HT1080 (cell line): ENCODE data around the gene PTPN13. TPM values are rescaled to one million over a fixed set of nuclear protein-coding genes. Genes with fewer than 3 reads are reported as not detected.
"Not testable (repeated sequence)": the region's sequence is repeated elsewhere in the genome, so short reads cannot be mapped to it uniquely, and the experiment has no call there.

Experiments
- DNase-seq: peaks from one replicate; pipeline ENCODE4 v3.0.0-alpha.2; 2015; ENCODE audit warnings: low read depth
- total RNA-seq: library from RNA; depleted of rRNA; stranded (reverse); fragments of >200 nt; shearing (Covaris generic); gene quantifications from 2 replicates; pipeline ENCODE4 v1.2.3, GENCODE V29; 2014

Gene PTPN13
- total RNA-seq, 1 experiment from 2014 or later = 7.9 TPM

GRCh38 chr4:86704601-86705000 lies 110.5 kb downstream of the PTPN13 start:
- no peak for DNase-seq

- no peak for DNase-seq
Observed at GRCh38 chr4:86706923-86707597, 112.9 kb downstream of the PTPN13 start.

GRCh38 chr4:86717651-86718050 lies 123.5 kb downstream of the PTPN13 start:
- no peak for DNase-seq

- DNase-seq = no peak
Observed at GRCh38 chr4:86718152-86718551, 124.0 kb downstream of the PTPN13 start.

- not testable (repeated sequence) for DNase-seq
Observed at GRCh38 chr4:86719149-86719548, 125.0 kb downstream of the PTPN13 start.

DNA sequence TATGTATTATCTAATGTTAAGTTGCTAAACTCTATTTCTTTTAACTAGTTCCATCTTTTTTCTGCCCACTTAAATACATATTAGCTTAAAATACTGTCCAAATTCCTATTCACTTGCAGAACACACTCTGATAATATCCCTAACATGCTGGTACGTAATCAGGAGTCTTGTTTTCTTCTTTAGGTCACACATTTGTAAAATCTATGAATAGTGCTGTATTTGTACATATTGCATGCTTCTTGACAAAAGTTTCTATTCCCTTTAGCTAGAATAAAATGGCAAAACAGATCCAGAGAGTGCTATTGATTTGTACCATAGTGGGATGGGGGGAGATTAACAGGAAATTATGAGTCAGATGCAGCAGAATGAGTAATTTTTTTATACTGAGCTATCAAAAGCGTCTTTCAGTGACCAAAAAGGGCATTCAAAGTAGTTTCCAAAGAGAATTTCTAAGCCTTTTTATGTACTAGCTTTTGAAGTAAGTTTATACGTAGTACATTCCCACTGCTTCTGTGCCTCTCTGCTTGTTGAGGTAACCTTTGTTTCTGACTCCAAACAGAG lies 126.5 kb downstream of the PTPN13 start:
- DNase-seq = peak; percentile 81

GRCh38 chr4:86721412-86721811 lies 127.3 kb downstream of the PTPN13 start:
- no peak for DNase-seq

DNA sequence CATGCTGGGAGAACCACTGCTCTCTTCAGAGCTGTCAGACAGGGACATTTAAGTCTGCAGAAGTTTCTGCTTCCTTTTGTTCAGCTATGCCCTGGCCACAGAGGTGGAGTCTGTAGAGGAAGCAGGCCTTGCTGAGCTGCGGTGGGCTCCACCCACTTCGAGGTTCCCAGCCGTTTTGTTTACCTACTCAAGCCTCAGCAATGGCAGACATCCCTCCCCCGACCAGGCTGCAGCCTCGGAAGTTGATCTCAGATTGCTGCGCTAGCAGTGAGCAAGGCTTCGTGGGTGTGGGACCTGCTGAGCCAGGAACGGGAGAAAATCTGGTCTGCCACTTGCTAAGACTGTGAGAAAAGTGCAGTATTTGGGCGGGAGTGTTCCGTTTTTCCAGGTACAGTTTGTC lies 136.2 kb downstream of the PTPN13 start:
- no peak for DNase-seq

- DNase-seq = no peak
Observed at GRCh38 chr4:86737244-86737643, 143.1 kb downstream of the PTPN13 start.

DNA sequence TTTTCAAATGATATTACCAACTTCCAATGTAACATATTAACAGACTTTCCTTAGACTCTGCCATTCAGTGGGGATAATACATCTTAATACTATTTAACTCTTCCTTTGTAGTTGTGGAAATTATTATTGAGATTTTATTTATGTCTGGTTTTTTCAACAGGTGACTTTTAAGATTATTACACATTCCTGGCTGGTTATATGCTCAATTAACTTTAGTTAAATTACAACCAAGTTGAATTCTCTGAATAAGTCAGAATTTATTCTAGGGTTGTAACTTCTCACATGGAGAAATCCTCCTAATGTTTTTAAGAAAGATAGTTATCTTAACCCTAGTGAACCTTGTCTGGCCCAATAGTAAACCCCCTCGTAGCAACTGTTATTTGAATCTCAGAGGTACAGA lies 147.7 kb downstream of the PTPN13 start:
- no peak for DNase-seq

GRCh38 chr4:86744570-86744969 lies 150.5 kb downstream of the PTPN13 start:
- no peak for DNase-seq

DNA sequence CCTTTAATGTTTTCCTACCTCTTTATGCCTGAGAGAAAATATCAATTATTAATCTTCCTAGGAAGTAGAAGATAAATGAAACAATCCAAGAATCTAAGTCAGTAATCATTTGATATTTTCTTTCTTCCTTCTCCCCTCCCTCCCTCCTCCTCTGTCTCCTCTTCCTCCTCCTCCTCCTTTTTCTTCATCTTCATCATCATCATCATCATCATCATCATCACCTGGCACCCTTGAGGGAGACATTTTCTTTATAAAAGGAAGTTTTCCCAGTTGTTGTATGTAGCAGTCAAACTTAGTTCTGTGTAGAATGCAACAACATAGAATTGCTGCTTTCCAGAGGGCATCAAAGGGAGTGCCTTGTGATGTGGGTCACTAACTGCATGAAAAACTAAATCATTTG lies 155.0 kb downstream of the PTPN13 start:
- no peak for DNase-seq

- no peak for DNase-seq
Observed at GRCh38 chr4:86755388-86755787, 161.3 kb downstream of the PTPN13 start.

- DNase-seq = no peak
Observed at GRCh38 chr4:86757468-86757867, 163.4 kb downstream of the PTPN13 start.

DNA sequence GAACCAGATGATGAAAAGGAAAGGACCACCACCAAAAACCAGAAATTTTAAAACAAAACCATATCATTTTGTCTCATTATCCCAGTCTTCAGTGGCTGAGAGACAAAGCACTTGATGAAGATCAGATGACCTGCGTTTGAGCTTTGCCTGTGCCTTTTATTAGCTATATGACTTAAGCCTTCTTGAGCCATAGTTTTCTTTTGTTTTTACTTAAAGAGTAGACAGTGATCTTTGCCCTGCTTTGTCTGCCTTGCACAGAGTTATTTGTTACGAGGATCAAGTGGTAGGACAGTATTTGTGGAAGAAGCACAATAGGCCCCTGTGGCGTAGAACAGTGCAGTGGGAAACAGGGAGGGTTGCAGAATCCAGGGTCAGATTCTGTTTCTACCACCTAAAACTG lies 165.2 kb downstream of the PTPN13 start:
- DNase-seq = no peak

DNA sequence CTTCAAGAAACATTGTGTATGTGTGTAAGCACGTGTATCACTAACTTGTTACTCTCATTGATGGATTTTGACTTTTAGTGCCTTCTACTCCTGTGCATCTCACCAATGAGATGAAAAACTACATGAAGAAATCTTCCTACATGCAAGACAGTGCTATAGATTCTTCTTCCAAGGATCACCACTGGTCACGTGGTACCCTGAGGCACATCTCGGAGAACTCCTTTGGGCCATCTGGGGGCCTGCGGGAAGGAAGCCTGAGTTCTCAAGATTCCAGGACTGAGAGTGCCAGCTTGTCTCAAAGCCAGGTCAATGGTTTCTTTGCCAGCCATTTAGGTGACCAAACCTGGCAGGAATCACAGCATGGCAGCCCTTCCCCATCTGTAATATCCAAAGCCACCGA lies 168.5 kb downstream of the PTPN13 start:
- DNase-seq = no peak

DNA sequence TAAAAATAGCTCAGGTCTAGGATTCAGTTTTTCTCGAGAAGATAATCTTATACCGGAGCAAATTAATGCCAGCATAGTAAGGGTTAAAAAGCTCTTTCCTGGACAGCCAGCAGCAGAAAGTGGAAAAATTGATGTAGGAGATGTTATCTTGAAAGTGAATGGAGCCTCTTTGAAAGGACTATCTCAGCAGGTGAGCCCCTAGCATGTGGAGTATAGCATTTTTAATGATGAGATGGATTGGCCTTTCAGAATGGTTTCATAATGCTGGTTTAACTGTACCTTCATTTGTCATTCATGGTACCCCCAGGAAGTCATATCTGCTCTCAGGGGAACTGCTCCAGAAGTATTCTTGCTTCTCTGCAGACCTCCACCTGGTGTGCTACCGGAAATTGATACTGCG lies 175.7 kb downstream of the PTPN13 start:
- DNase-seq = no peak

DNA sequence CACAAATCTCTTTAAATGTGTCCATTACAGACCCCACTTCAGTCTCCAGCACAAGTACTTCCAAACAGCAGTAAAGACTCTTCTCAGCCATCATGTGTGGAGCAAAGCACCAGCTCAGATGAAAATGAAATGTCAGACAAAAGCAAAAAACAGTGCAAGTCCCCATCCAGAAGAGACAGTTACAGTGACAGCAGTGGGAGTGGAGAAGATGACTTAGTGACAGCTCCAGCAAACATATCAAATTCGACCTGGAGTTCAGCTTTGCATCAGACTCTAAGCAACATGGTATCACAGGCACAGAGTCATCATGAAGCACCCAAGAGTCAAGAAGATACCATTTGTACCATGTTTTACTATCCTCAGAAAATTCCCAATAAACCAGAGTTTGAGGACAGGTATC lies 177.0 kb downstream of the PTPN13 start:
- DNase-seq = no peak

GRCh38 chr4:86775061-86775460 lies 180.9 kb downstream of the PTPN13 start:
- DNase-seq = no peak

- no peak for DNase-seq
Observed at GRCh38 chr4:86778175-86778574, 184.1 kb downstream of the PTPN13 start.

GRCh38 chr4:86788826-86789225 lies 194.7 kb downstream of the PTPN13 start:
- DNase-seq = no peak

GRCh38 chr4:86791126-86791525 lies 197.0 kb downstream of the PTPN13 start:
- DNase-seq = peak; percentile 3

DNA sequence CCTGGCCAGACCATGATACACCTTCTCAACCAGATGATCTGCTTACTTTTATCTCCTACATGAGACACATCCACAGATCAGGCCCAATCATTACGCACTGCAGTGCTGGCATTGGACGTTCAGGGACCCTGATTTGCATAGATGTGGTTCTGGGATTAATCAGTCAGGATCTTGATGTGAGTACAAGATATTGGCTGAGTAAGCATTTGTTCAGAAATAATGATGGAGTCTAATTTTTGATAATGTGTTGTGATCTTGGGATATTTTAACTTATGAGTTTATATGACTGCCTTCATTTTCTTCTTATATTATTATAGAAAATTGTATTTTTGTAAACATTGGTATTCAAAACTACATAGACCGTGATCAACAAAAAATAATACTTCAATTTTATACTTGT lies 215.7 kb downstream of the PTPN13 start:
- DNase-seq = no peak

- DNase-seq = no peak
Observed at GRCh38 chr4:86810847-86811246, 216.7 kb downstream of the PTPN13 start.
